ENCODE results near the gene RPS10. TPM values are rescaled to one million over a fixed set of nuclear protein-coding genes. Genes with fewer than 3 reads are reported as not detected.
"Not testable (repeated sequence)": the region's sequence is repeated elsewhere in the genome, so short reads cannot be mapped to it uniquely, and the experiment has no call there.

The RPS10 gene
- polyA plus RNA-seq, 1 donor (not counting 4 experiments of a cell fraction or from before 2014, with no cell fraction given) = 2,818 TPM

GRCh38 chr6:34377984-34378383 lies 47.9 kb downstream of the RPS10 start:
- peaks cover 12% of the 10 kb centered on the region for H4K20me1 ChIP-seq (ENCODE audit: control insufficient read depth, extremely low read depth, insufficient read depth, low read length)

GRCh38 chr6:34377571-34377970 lies 48.3 kb downstream of the RPS10 start:
- FAIRE-seq; H3K36me3 ChIP-seq (ENCODE audit: control insufficient read depth in 2 of 2, extremely low read depth in 1 of 2, insufficient read depth in 2 of 2, low read length in 2 of 2); H3K4me3 ChIP-seq (ENCODE audit: control insufficient read depth in 2 of 3, extremely low read depth in 1 of 3, insufficient read depth in 2 of 3, low read depth in 1 of 3, low read length in 3 of 3); H3K27ac ChIP-seq (ENCODE audit: control insufficient read depth, insufficient read depth, low read length); dilution Hi-C loops (cut with MboI; ENCODE audit: extremely low pct_ligation_motif_present, low sequenced_read_pairs); DNase-seq (ENCODE audit: low read depth, low spot score); H2AFZ ChIP-seq (ENCODE audit: control insufficient read depth, low read length); H3K4me1 ChIP-seq (ENCODE audit: control insufficient read depth, extremely low read depth, insufficient read depth, low read length); H3K9me3 ChIP-seq (ENCODE audit: control insufficient read depth, low read depth, low read length); H3K9ac ChIP-seq (ENCODE audit: control insufficient read depth, extremely low read depth, insufficient read depth, low read length); H3K9me1 ChIP-seq (ENCODE audit: control insufficient read depth, extremely low read depth, insufficient read depth, low read length); H3K27me3 ChIP-seq (ENCODE audit: control insufficient read depth, extremely low read depth, insufficient read depth, low read length); H3K4me2 ChIP-seq (ENCODE audit: control insufficient read depth, extremely low read depth, insufficient read depth, low read depth, low read length): not testable (repeated sequence)
- H4K20me1 ChIP-seq (ENCODE audit: control insufficient read depth, extremely low read depth, insufficient read depth, low read length) = peaks cover 12% of the 10 kb centered on the region
- peaks cover 83% of the 10 kb centered on the region for H3K79me2 ChIP-seq (ENCODE audit: control insufficient read depth, insufficient read depth, low read length)

More at GRCh38 chr6:34377984-34378383, 47.9 kb downstream of the RPS10 start:
- TF ChIP-seq CTCF (optimal IDR thresholded peaks at IDR 0.05 in 1 of 3, IDR thresholded peaks at IDR 0.05 in 1 of 3, conservative IDR thresholded peaks at IDR 0.05 in 1 of 3; ENCODE audit: extremely low read depth in 1 of 3, insufficient read depth in 2 of 3, low read length in 3 of 3) = no peak
- no peak for FAIRE-seq
- H2AFZ ChIP-seq (ENCODE audit: control insufficient read depth, low read length) = no peak overlapping the region
- no peak for DNase-seq (ENCODE audit: low read depth, low spot score)
- H3K4me1 ChIP-seq (ENCODE audit: control insufficient read depth, extremely low read depth, insufficient read depth, low read length) = no peaks in the 10 kb centered on the region
- no peaks in the 10 kb centered on the region for H3K27me3 ChIP-seq (ENCODE audit: control insufficient read depth, extremely low read depth, insufficient read depth, low read length)
- peaks cover 3% of the 10 kb centered on the region for H3K9me1 ChIP-seq (ENCODE audit: control insufficient read depth, extremely low read depth, insufficient read depth, low read length)
- H3K9ac ChIP-seq (ENCODE audit: control insufficient read depth, extremely low read depth, insufficient read depth, low read length) = no peak overlapping the region
- dilution Hi-C loops (cut with MboI; ENCODE audit: extremely low pct_ligation_motif_present, low sequenced_read_pairs) = no loop called here
- no peak overlapping the region for H3K27ac ChIP-seq (ENCODE audit: control insufficient read depth, insufficient read depth, low read length)
- H3K79me2 ChIP-seq (ENCODE audit: control insufficient read depth, insufficient read depth, low read length) = peaks cover 86% of the 10 kb centered on the region
- no peaks in the 10 kb centered on the region for H3K36me3 ChIP-seq (ENCODE audit: control insufficient read depth in 2 of 2, extremely low read depth in 1 of 2, insufficient read depth in 2 of 2, low read length in 2 of 2)
- no peaks in the 10 kb centered on the region for H3K9me3 ChIP-seq (ENCODE audit: control insufficient read depth, low read depth, low read length)
- H3K4me3 ChIP-seq (ENCODE audit: control insufficient read depth in 2 of 3, extremely low read depth in 1 of 3, insufficient read depth in 2 of 3, low read depth in 1 of 3, low read length in 3 of 3) = no peak overlapping the region
- H3K4me2 ChIP-seq (ENCODE audit: control insufficient read depth, extremely low read depth, insufficient read depth, low read depth, low read length) = no peak overlapping the region

GRCh38 chr6:34375833-34376232 lies 50.0 kb downstream of the RPS10 start:
- Histone ChIP-seq H2AFZ (ENCODE audit: control insufficient read depth, low read length) (no peak overlapping the region), H3K9me3 (ENCODE audit: control insufficient read depth, low read depth, low read length) (no peaks in the 10 kb centered on the region)

More at GRCh38 chr6:34375833-34376232, 50.0 kb downstream of the RPS10 start:
- peaks cover 3% of the 10 kb centered on the region for H3K9me1 ChIP-seq (ENCODE audit: control insufficient read depth, extremely low read depth, insufficient read depth, low read length)
- no peak overlapping the region for H3K4me3 ChIP-seq (ENCODE audit: control insufficient read depth in 2 of 3, extremely low read depth in 1 of 3, insufficient read depth in 2 of 3, low read depth in 1 of 3, low read length in 3 of 3)
- peaks cover 11% of the 10 kb centered on the region for H4K20me1 ChIP-seq (ENCODE audit: control insufficient read depth, extremely low read depth, insufficient read depth, low read length)
- H3K36me3 ChIP-seq (ENCODE audit: control insufficient read depth in 2 of 2, extremely low read depth in 1 of 2, insufficient read depth in 2 of 2, low read length in 2 of 2) = no peaks in the 10 kb centered on the region
- TF ChIP-seq CTCF (optimal IDR thresholded peaks at IDR 0.05 in 1 of 3, IDR thresholded peaks at IDR 0.05 in 1 of 3, conservative IDR thresholded peaks at IDR 0.05 in 1 of 3; ENCODE audit: extremely low read depth in 1 of 3, insufficient read depth in 2 of 3, low read length in 3 of 3) (no peak), EZH2 (IDR thresholded peaks at IDR 0.05; ENCODE audit: low read length) (no peak)
- dilution Hi-C loops (cut with MboI; ENCODE audit: extremely low pct_ligation_motif_present, low sequenced_read_pairs) = no loop called here
- no peak overlapping the region for H3K27ac ChIP-seq (ENCODE audit: control insufficient read depth, insufficient read depth, low read length)
- H3K4me2 ChIP-seq (ENCODE audit: control insufficient read depth, extremely low read depth, insufficient read depth, low read depth, low read length) = no peak overlapping the region
- FAIRE-seq (no peak), DNase-seq (ENCODE audit: low read depth, low spot score) (no peak)
- H3K4me1 ChIP-seq (ENCODE audit: control insufficient read depth, extremely low read depth, insufficient read depth, low read length) = no peaks in the 10 kb centered on the region
- H3K27me3 ChIP-seq (ENCODE audit: control insufficient read depth, extremely low read depth, insufficient read depth, low read length) = no peaks in the 10 kb centered on the region
- no peak overlapping the region for H3K9ac ChIP-seq (ENCODE audit: control insufficient read depth, extremely low read depth, insufficient read depth, low read length)
- H3K79me2 ChIP-seq (ENCODE audit: control insufficient read depth, insufficient read depth, low read length) = peaks cover 75% of the 10 kb centered on the region

All from keratinocyte (primary cell).